CD4-positive, alpha-beta memory T cell (primary cell): ENCODE measurements around the gene FNDC3B. TPM values are rescaled to one million over a fixed set of nuclear protein-coding genes. Genes with fewer than 3 reads are reported as not detected.

Source experiments
- CTCF ChIA-PET: fragments of 350-600 bp; sonication (Branson Sonifier 250); formaldehyde crosslinking; loops from one replicate; lab custom pipeline; 2021; ENCODE audit warnings: inconsistent platforms; ENCODE audit not compliant: partially characterized antibody; lab: Charles Lee
- POLR2A ChIA-PET: fragments of 350-600 bp; sonication (Branson Sonifier 250); formaldehyde crosslinking; loops from one replicate; lab custom pipeline; 2021; ENCODE audit not compliant: partially characterized antibody; lab: Charles Lee
- DNase-seq, 5 donors: peaks; one replicate each; pipeline versions ENCODE4 v3.0.0 to v3.0.0-alpha.2; 2020 to 2022; ENCODE audit warnings: mixed read lengths in 1 of 5
- H3K27ac ChIP-seq: one replicate; pipeline ENCODE4 v1.7.0; 2013; ENCODE audit warnings: low read depth, low read length
- H3K27me3 ChIP-seq: 2 replicates; pipeline ENCODE4 v1.7.0; 2013; ENCODE audit warnings: mild to moderate bottlenecking, low read length, moderate library complexity; ENCODE audit not compliant: insufficient read depth
- H3K36me3 ChIP-seq: 2 replicates; pipeline ENCODE4 v1.7.0; 2013; ENCODE audit warnings: mild to moderate bottlenecking, low read length, moderate library complexity; ENCODE audit not compliant: insufficient read depth
- H3K4me1 ChIP-seq: 2 replicates; pipeline ENCODE4 v1.7.0; 2013; ENCODE audit warnings: mild to moderate bottlenecking, low read length, moderate library complexity; ENCODE audit not compliant: insufficient read depth
- H3K4me3 ChIP-seq, 2 donors: one replicate each; pipeline ENCODE4 v1.7.0; 2013; ENCODE audit warnings: low read length in 2 of 2, mild to moderate bottlenecking in 1 of 2
- H3K9me3 ChIP-seq, 2 donors: one replicate each; pipeline ENCODE4 v1.7.0; 2013; ENCODE audit warnings: low read length in 2 of 2, control low read depth in 1 of 2; ENCODE audit not compliant: control insufficient read depth in 1 of 2
- H3K27ac Mint-ChIP-seq, 7 donors: one replicate each; pipeline ENCODE4 v1.8.0; 2020 to 2021; ENCODE audit warnings: mixed read lengths in 7 of 7, mild to moderate bottlenecking in 6 of 7, inconsistent platforms in 3 of 7, moderate library complexity in 3 of 7
- H3K27me3 Mint-ChIP-seq, 2 donors: one replicate each; pipeline ENCODE4 v1.8.0; 2020 to 2021; ENCODE audit warnings: mixed read lengths in 2 of 2
- H3K36me3 Mint-ChIP-seq, 2 donors: one replicate each; pipeline ENCODE4 v1.8.0; 2020 to 2021; ENCODE audit warnings: mixed read lengths in 2 of 2, inconsistent platforms in 1 of 2, mild to moderate bottlenecking in 1 of 2
- H3K4me1 Mint-ChIP-seq, 4 donors: one replicate each; pipeline ENCODE4 v1.8.0; 2020 to 2021; ENCODE audit warnings: mixed read lengths in 4 of 4, mild to moderate bottlenecking in 1 of 4
- H3K4me3 Mint-ChIP-seq, 8 donors: one replicate each; pipeline ENCODE4 v1.8.0; 2020 to 2021; ENCODE audit warnings: mixed read lengths in 8 of 8, mild to moderate bottlenecking in 7 of 8, moderate library complexity in 6 of 8, inconsistent platforms in 3 of 8
- H3K9me3 Mint-ChIP-seq, 8 donors: one replicate each; pipeline ENCODE4 v1.8.0; 2020 to 2021; ENCODE audit warnings: mixed read lengths in 8 of 8, mild to moderate bottlenecking in 5 of 8, inconsistent platforms in 3 of 8, moderate library complexity in 1 of 8
- intact Hi-C: fragments of 100-400 bp; cut with micrococcal nuclease; formaldehyde crosslinking; loops from one replicate; pipeline ENCODE4 v1.15.1; 2023
- polyA plus RNA-seq, 2 donors: library from polyadenylated mRNA; unstranded; fragments of 300-500 nt; fragmentation: Illumina TruSeq; gene quantifications; one replicate each; pipeline ENCODE4 v1.2.3, GENCODE V29; 2021
- total RNA-seq, 2 experiments: library from RNA; stranded (reverse); gene quantifications; one replicate each; pipeline ENCODE4 v1.2.3, GENCODE V29; 2021

Gene FNDC3B
- total and polyA plus RNA-seq, 4 experiments from 2014 or later, result 10.9 to 18.2 (median 14.8) TPM

GRCh38 chr3:172086071-172086470, 46.7 kb downstream of the FNDC3B start:
- Histone ChIP-seq H3K4me3 (no peak overlapping the region), H3K27ac (no peak overlapping the region), H3K27me3 (no peaks in the 10 kb centered on the region), H3K4me1 (peaks cover 18% of the 10 kb centered on the region), H3K9me3 (no peaks in the 10 kb centered on the region), H3K36me3 (no peaks in the 10 kb centered on the region)
- no peak overlapping the region for H3K4me3 Mint-ChIP-seq
- peaks cover 3 to 10% of the 10 kb centered on the region in 2 donors for H3K36me3 Mint-ChIP-seq
- intact Hi-C loops, result no loop called here
- peaks cover 14 to 50% (median 28%) of the 10 kb centered on the region in 4 donors for H3K4me1 Mint-ChIP-seq
- no peaks in the 10 kb centered on the region for H3K9me3 Mint-ChIP-seq
- DNase-seq, result no peak
- ChIA-PET CTCF (no interaction called here), POLR2A (no interaction called here)
- no peaks in the 10 kb centered on the region for H3K27me3 Mint-ChIP-seq
- H3K27ac Mint-ChIP-seq, result no peak overlapping the region

- ChIA-PET POLR2A (interaction anchor here (1.2 to 2.6 kb wide), 3 partner anchors 16 to 20 kb away, joined by 3 to 11 read pairs (median 4); no protein-coding TSS in a partner anchor), CTCF (interaction anchor here (1.1 to 1.8 kb wide), 3 partner anchors 20 to 245 kb away, joined by 5 to 6 read pairs (median 6); no protein-coding TSS in a partner anchor)
- no peaks in the 10 kb centered on the region for H3K27me3 ChIP-seq
- H3K4me1 ChIP-seq, result peaks cover 18% of the 10 kb centered on the region
- Mint-ChIP-seq H3K27ac (peak overlapping the region in 3 of 7 donors; percentile 17 to 76 (median 66)), H3K9me3 (no peaks in the 10 kb centered on the region), H3K4me3 (peak overlapping the region in 3 of 8 donors; percentile 59 to 79 (median 59)), H3K27me3 (no peaks in the 10 kb centered on the region), H3K4me1 (peaks cover 18 to 56% (median 31%) of the 10 kb centered on the region in 4 donors), H3K36me3 (peaks cover 3 to 10% of the 10 kb centered on the region in 2 donors)
- no peak overlapping the region for H3K27ac ChIP-seq
- H3K4me3 ChIP-seq, result no peak overlapping the region
- intact Hi-C loops, result no loop called here
- H3K36me3 ChIP-seq, result no peaks in the 10 kb centered on the region
- H3K9me3 ChIP-seq, result no peaks in the 10 kb centered on the region
- no peak for DNase-seq
Observed at GRCh38 chr3:172087198-172087597, 47.8 kb downstream of the FNDC3B start.

GRCh38 chr3:172087602-172088580, 48.5 kb downstream of the FNDC3B start:
- H3K9me3 Mint-ChIP-seq, result no peaks in the 10 kb centered on the region
- Histone ChIP-seq H3K27me3 (no peaks in the 10 kb centered on the region), H3K36me3 (no peaks in the 10 kb centered on the region), H3K9me3 (no peaks in the 10 kb centered on the region), H3K27ac (no peak overlapping the region), H3K4me3 (no peak overlapping the region), H3K4me1 (peaks cover 18% of the 10 kb centered on the region)
- H3K4me1 Mint-ChIP-seq, result peaks cover 15 to 56% (median 34%) of the 10 kb centered on the region in 4 donors
- H3K4me3 Mint-ChIP-seq, result peak overlapping the region in 7 of 8 donors; percentile 31 to 79 (median 61)
- ChIA-PET CTCF (interaction anchor here (1.1 to 1.9 kb wide), 4 partner anchors 13 to 244 kb away, joined by 5 to 6 read pairs (median 6); no protein-coding TSS in a partner anchor), POLR2A (interaction anchor here (1.2 to 2.6 kb wide), 4 partner anchors 15 to 20 kb away, joined by 3 to 11 read pairs (median 6); no protein-coding TSS in a partner anchor)
- intact Hi-C loops, result no loop called here
- H3K27me3 Mint-ChIP-seq, result no peaks in the 10 kb centered on the region
- H3K27ac Mint-ChIP-seq, result peak overlapping the region in 6 of 7 donors; percentile 41 to 81 (median 74)
- peaks cover 0 to 6% of the 10 kb centered on the region in 2 donors for H3K36me3 Mint-ChIP-seq
- no peak for DNase-seq

GRCh38 chr3:172089250-172089649, 49.9 kb downstream of the FNDC3B start:
- CTCF ChIA-PET, result interaction anchor here (1.9 kb wide), 1 partner anchor 12 kb away, joined by 6 read pairs; no protein-coding TSS in a partner anchor
- H3K27ac Mint-ChIP-seq, result no peak overlapping the region

GRCh38 chr3:172090035-172090434, 50.7 kb downstream of the FNDC3B start:
- Mint-ChIP-seq H3K27ac (peak overlapping the region in 1 of 7 donors; percentile 29), H3K36me3 (no peaks in the 10 kb centered on the region), H3K4me1 (peaks cover 24 to 52% (median 30%) of the 10 kb centered on the region in 4 donors), H3K27me3 (no peaks in the 10 kb centered on the region), H3K9me3 (no peaks in the 10 kb centered on the region), H3K4me3 (no peak overlapping the region)
- Histone ChIP-seq H3K36me3 (no peaks in the 10 kb centered on the region), H3K4me3 (no peak overlapping the region), H3K27me3 (no peaks in the 10 kb centered on the region), H3K9me3 (no peaks in the 10 kb centered on the region), H3K4me1 (peaks cover 26% of the 10 kb centered on the region), H3K27ac (no peak overlapping the region)
- intact Hi-C loops, result no loop called here
- CTCF ChIA-PET, result no interaction called here
- DNase-seq, result no peak
- POLR2A ChIA-PET, result no interaction called here

More at GRCh38 chr3:172089250-172089649, 49.9 kb downstream of the FNDC3B start:
- Histone ChIP-seq H3K27ac (no peak overlapping the region), H3K9me3 (no peaks in the 10 kb centered on the region), H3K4me1 (peaks cover 18% of the 10 kb centered on the region), H3K36me3 (no peaks in the 10 kb centered on the region), H3K4me3 (no peak overlapping the region), H3K27me3 (no peaks in the 10 kb centered on the region)
- H3K4me3 Mint-ChIP-seq, result no peak overlapping the region
- DNase-seq, result no peak
- POLR2A ChIA-PET, result interaction anchor here (1.6 to 2.6 kb wide), 2 partner anchors 14 to 18 kb away, joined by 8 to 11 read pairs; no protein-coding TSS in a partner anchor
- peaks cover 17 to 50% (median 30%) of the 10 kb centered on the region in 4 donors for H3K4me1 Mint-ChIP-seq
- no peaks in the 10 kb centered on the region for H3K27me3 Mint-ChIP-seq
- no peaks in the 10 kb centered on the region for H3K36me3 Mint-ChIP-seq
- intact Hi-C loops, result no loop called here
- no peaks in the 10 kb centered on the region for H3K9me3 Mint-ChIP-seq

- no peaks in the 10 kb centered on the region for H3K36me3 ChIP-seq
- H3K4me3 ChIP-seq, result no peak overlapping the region
- H3K36me3 Mint-ChIP-seq, result peaks cover 0 to 1% of the 10 kb centered on the region in 2 donors
- no peaks in the 10 kb centered on the region for H3K9me3 ChIP-seq
- no peaks in the 10 kb centered on the region for H3K9me3 Mint-ChIP-seq
- ChIA-PET POLR2A (interaction anchor here (1.0 to 1.3 kb wide), 2 partner anchors 8 to 13 kb away, joined by 3 to 4 read pairs; no protein-coding TSS in a partner anchor), CTCF (interaction anchor here (1.1 to 1.3 kb wide), 2 partner anchors 15 to 240 kb away, joined by 4 to 5 read pairs; no protein-coding TSS in a partner anchor)
- H3K4me1 ChIP-seq, result peaks cover 23% of the 10 kb centered on the region
- H3K4me3 Mint-ChIP-seq, result no peak overlapping the region
- DNase-seq, result no peak
- no peaks in the 10 kb centered on the region for H3K27me3 ChIP-seq
- peak overlapping the region in 1 of 7 donors; percentile 25 for H3K27ac Mint-ChIP-seq
- no peaks in the 10 kb centered on the region for H3K27me3 Mint-ChIP-seq
- intact Hi-C loops, result no loop called here
- no peak overlapping the region for H3K27ac ChIP-seq
- H3K4me1 Mint-ChIP-seq, result peaks cover 26 to 50% (median 33%) of the 10 kb centered on the region in 4 donors
Observed at GRCh38 chr3:172092658-172093057, 53.3 kb downstream of the FNDC3B start.
